Keratinocyte (primary cell): ENCODE results near the gene EVI5L.

ENCODE experiments used
- CTCF ChIP-seq, 3 experiments: IDR thresholded peaks in 1 of 3; conservative IDR thresholded peaks in 1 of 3; optimal IDR thresholded peaks in 1 of 3; 2 replicates in 2 of 3; 3 replicates in 1 of 3; pipeline versions ENCODE3 to v1.5.1; 2011; ENCODE audit warnings: low read length in 3 of 3, mild to moderate bottlenecking in 3 of 3, moderate library complexity in 2 of 3, control low read depth in 1 of 3, inconsistent platforms in 1 of 3; ENCODE audit not compliant: insufficient read depth in 2 of 3; ENCODE audit errors: extremely low read depth in 1 of 3
- EZH2 ChIP-seq: IDR thresholded peaks from one replicate; pipeline ENCODE4 v1.6.1; 2012; ENCODE audit warnings: inconsistent platforms, mild to moderate bottlenecking, low read length, moderate library complexity

GRCh38 chr19:7888826-7889217 lies 58.8 kb downstream of the EVI5L start:
- TF ChIP-seq CTCF (optimal IDR thresholded peaks at IDR 0.05 in 1 of 3, IDR thresholded peaks at IDR 0.05 in 1 of 3, conservative IDR thresholded peaks at IDR 0.05 in 1 of 3; ENCODE audit: extremely low read depth in 1 of 3, insufficient read depth in 2 of 3, low read length in 3 of 3) (no peak), EZH2 (no peak)
